Stomach smooth muscle (tissue), 2 donors: ENCODE results near the gene ADCY1.
A peak's percentile ranks its signal among the peaks of the same experiment; 100 is the strongest.
"Not testable (repeated sequence)": the region's sequence is repeated elsewhere in the genome, so short reads cannot be mapped to it uniquely, and the experiment has no call there.

Experiments used
- H3K27ac ChIP-seq: one replicate; pipeline ENCODE4 v1.7.0; 2013; ENCODE audit warnings: mild to moderate bottlenecking, low read length, inconsistent platforms
- H3K27me3 ChIP-seq, 2 donors: one replicate each; pipeline ENCODE4 v1.7.0; 2013; ENCODE audit warnings: low read length in 2 of 2; ENCODE audit not compliant: insufficient read depth in 2 of 2, control insufficient read depth in 1 of 2
- H3K36me3 ChIP-seq, 2 donors: one replicate each; pipeline ENCODE4 v1.7.0; 2013; ENCODE audit warnings: low read length in 2 of 2; ENCODE audit not compliant: control insufficient read depth in 2 of 2, insufficient read depth in 2 of 2
- H3K4me1 ChIP-seq: one replicate; pipeline ENCODE4 v1.7.0; 2013; ENCODE audit warnings: low read length; ENCODE audit not compliant: control insufficient read depth, insufficient read depth
- H3K4me3 ChIP-seq, 2 donors: one replicate each; pipeline ENCODE4 v1.7.0; 2013; ENCODE audit warnings: low read length in 2 of 2
- H3K9ac ChIP-seq, 2 donors: one replicate each; pipeline ENCODE4 v1.7.0; 2013; ENCODE audit warnings: low read length in 2 of 2, mild to moderate bottlenecking in 1 of 2
- H3K9me3 ChIP-seq, 2 donors: one replicate each; pipeline ENCODE4 v1.7.0; 2013; ENCODE audit warnings: low read length in 2 of 2; ENCODE audit not compliant: control insufficient read depth in 2 of 2
- donor health status: healthy.
- donor health status: Pancreatic carcinoma.

ADCY1 gene

DNA sequence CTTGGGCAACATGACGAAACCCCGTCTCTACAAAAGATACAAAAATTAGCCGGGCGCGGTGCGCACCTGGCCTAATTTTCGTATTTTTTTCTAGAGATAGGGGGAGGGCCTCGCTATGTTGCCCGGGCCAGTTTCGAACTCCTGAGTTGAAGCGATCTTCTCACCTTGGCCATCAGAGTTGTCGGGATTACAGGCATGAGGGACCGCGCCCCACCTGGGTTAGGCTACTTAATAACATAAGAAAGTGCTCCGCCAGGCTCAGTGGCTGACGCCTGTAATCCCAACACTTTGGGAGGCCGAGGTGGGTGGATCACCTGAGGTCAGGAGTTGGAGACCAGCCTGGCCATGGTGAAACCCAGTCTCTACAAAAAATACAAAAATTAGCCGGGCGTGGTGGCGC, 195.5 kb downstream of the ADCY1 start:
- peak overlapping the region; percentile 89 for H3K27ac ChIP-seq
- H3K4me1 ChIP-seq, H3K9me3 ChIP-seq, H3K27me3 ChIP-seq, H3K36me3 ChIP-seq: not testable (repeated sequence)
- H3K9ac ChIP-seq = peak overlapping the region in 1 of 2 donors; percentile 86
- H3K4me3 ChIP-seq = peak overlapping the region in 1 of 2 donors; percentile 85
